ENCODE measurements around the gene P2RY2.

- no peak for TF ChIP-seq GATA3 (IDR thresholded peaks at IDR 0.05; ENCODE audit: low read depth, low read length)
- TF ChIP-seq GATA2 (IDR thresholded peaks at IDR 0.05; ENCODE audit: low read depth, low read length), result no peak
Measured at GRCh38 chr11:73267906-73268540, 49.9 kb downstream of the P2RY2 start.
